Measurements from ENCODE around the gene GNA14.
A peak's percentile ranks its signal among the peaks of the same experiment; 100 is the strongest.
"Not testable (repeated sequence)": the region's sequence is repeated elsewhere in the genome, so short reads cannot be mapped to it uniquely, and the experiment has no call there.

The GNA14 gene

GRCh38 chr9:77587042-77587441 lies 61.1 kb downstream of the GNA14 start:
- DNase-seq: peak; percentile 74

GRCh38 chr9:77586591-77586990 lies 61.5 kb downstream of the GNA14 start:
- no peak for DNase-seq

- DNase-seq: no peak
Observed at GRCh38 chr9:77585335-77585786, 62.8 kb downstream of the GNA14 start.

GRCh38 chr9:77584927-77585326 lies 63.2 kb downstream of the GNA14 start:
- DNase-seq: not testable (repeated sequence)

GRCh38 chr9:77582961-77583576 lies 65.1 kb downstream of the GNA14 start:
- no peak for DNase-seq

- DNase-seq: no peak
Observed at GRCh38 chr9:77582525-77582924, 65.6 kb downstream of the GNA14 start.

- DNase-seq: peak; percentile 37
Observed at GRCh38 chr9:77575785-77576184, 72.3 kb downstream of the GNA14 start.

- DNase-seq: no peak
Observed at GRCh38 chr9:77569335-77569734, 78.8 kb downstream of the GNA14 start.

- no peak for DNase-seq
Observed at GRCh38 chr9:77563174-77563573, 84.9 kb downstream of the GNA14 start.

- DNase-seq: no peak
Observed at GRCh38 chr9:77562019-77562748, 85.9 kb downstream of the GNA14 start.

GRCh38 chr9:77561331-77562018 lies 86.6 kb downstream of the GNA14 start:
- no peak for DNase-seq

GRCh38 chr9:77556396-77556795 lies 91.7 kb downstream of the GNA14 start:
- DNase-seq: peak; percentile 41

- DNase-seq: no peak
Observed at GRCh38 chr9:77554586-77555105, 93.5 kb downstream of the GNA14 start.

GRCh38 chr9:77547106-77547730 lies 100.9 kb downstream of the GNA14 start:
- DNase-seq: no peak

- DNase-seq: peak; percentile 56
Observed at GRCh38 chr9:77546376-77546950, 101.7 kb downstream of the GNA14 start.

GRCh38 chr9:77544546-77544945 lies 103.6 kb downstream of the GNA14 start:
- no peak for DNase-seq

- DNase-seq: no peak
Observed at GRCh38 chr9:77543131-77543822, 104.8 kb downstream of the GNA14 start.

- no peak for DNase-seq
Observed at GRCh38 chr9:77541600-77541999, 106.5 kb downstream of the GNA14 start.

GRCh38 chr9:77541055-77541454 lies 107.1 kb downstream of the GNA14 start:
- no peak for DNase-seq

GRCh38 chr9:77534376-77535057 lies 113.6 kb downstream of the GNA14 start:
- DNase-seq: no peak

GRCh38 chr9:77533671-77534070 lies 114.5 kb downstream of the GNA14 start:
- no peak for DNase-seq

GRCh38 chr9:77532607-77533006 lies 115.5 kb downstream of the GNA14 start:
- DNase-seq: no peak
